ENCODE results near the gene UBA7. TPM values are rescaled to one million over a fixed set of nuclear protein-coding genes. Genes with fewer than 3 reads are reported as not detected.

Gene UBA7
- total and polyA plus RNA-seq, 7 donors = 3.3 to 10.4 (median 4.9) TPM

DNA sequence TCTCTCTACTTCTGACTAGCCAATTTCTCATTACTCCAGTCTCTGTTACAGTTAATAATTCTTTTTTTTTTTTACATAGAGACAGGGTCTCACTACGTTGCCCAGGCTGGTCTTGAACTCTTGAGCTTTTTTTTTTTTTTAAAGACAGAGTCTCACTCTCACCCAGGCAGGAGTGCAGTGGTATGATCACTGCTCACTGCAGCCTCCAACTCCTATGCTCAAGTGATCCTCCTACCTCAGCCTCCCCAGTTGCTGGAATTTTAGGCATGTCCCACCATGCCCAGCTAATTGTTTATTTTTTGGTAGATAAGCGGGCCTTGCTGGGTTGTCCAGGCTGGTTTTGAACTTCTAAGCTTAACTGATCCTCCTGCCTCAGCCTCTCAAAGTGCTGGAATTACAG lies 41.0 kb downstream of the UBA7 start:
- TF ChIP-seq CTCF (IDR thresholded peaks at IDR 0.05) = no peak
- H3K9me3 ChIP-seq = no peaks in the 10 kb centered on the region
- ATAC-seq (no peak), DNase-seq (no peak)
- H3K4me1 ChIP-seq = peaks cover 7% of the 10 kb centered on the region
- WGBS, 3 donors = 95 to 100% (median 97%) methylated on average over 2 of the region's 2 CpGs
- no peaks in the 10 kb centered on the region for H3K27me3 ChIP-seq (ENCODE audit: insufficient read depth in 3 of 3, low read length in 2 of 3)
- intact Hi-C loops (cut with DNase I) = no loop called here
- H3K36me3 ChIP-seq (ENCODE audit: insufficient read depth in 1 of 2, low read depth in 1 of 2) = peaks cover 0 to 24% of the 10 kb centered on the region in 2 donors
- H3K4me3 ChIP-seq = no peak overlapping the region
- H3K27ac ChIP-seq = no peak overlapping the region

DNA sequence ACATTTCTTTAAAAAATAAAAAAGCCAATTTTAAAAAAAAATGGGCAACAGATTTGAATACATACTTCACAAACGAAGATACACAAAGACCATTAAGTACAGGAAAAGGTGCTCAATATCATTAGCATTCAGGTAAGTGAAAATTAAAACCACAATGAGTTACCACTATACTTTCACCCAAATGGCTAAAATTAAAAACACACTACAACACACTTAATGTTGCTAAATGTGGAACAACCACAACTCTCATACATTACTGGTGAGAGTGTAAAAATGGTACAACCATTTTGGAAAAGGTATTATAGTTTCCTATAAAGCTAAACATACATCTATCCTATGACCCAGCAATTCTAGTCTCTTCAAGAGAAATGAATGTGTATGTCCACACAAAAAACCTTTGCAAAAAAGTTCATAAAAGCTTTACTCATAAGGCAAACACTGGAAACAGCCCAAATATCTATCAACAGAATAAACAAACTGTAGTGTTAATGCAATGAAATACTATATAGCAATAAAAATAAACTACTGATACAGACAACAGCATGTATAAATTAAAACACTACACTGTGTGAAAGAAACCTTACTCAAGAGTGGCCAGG lies 42.3 kb downstream of the UBA7 start:
- DNase-seq (no peak), ATAC-seq (no peak)
- intact Hi-C loops (cut with DNase I) = no loop called here
- Histone ChIP-seq H3K9me3 (no peaks in the 10 kb centered on the region), H3K4me3 (no peak overlapping the region), H3K27ac (no peak overlapping the region), H3K4me1 (peaks cover 7% of the 10 kb centered on the region), H3K27me3 (ENCODE audit: insufficient read depth in 3 of 3, low read length in 2 of 3) (no peaks in the 10 kb centered on the region), H3K36me3 (ENCODE audit: insufficient read depth in 1 of 2, low read depth in 1 of 2) (peaks cover 0 to 12% of the 10 kb centered on the region in 2 donors)
- WGBS, 3 donors = 79 to 94% (median 83%) methylated on average over 1 of the region's 1 CpG
- TF ChIP-seq CTCF (IDR thresholded peaks at IDR 0.05) = no peak

GRCh38 chr3:49769926-49770325 lies 43.8 kb downstream of the UBA7 start:
- peaks cover 0 to 12% of the 10 kb centered on the region in 2 donors for H3K36me3 ChIP-seq (ENCODE audit: insufficient read depth in 1 of 2, low read depth in 1 of 2)
- TF ChIP-seq CTCF (IDR thresholded peaks at IDR 0.05) = no peak
- intact Hi-C loops (cut with DNase I) = no loop called here
- H3K4me1 ChIP-seq = peaks cover 7% of the 10 kb centered on the region
- H3K9me3 ChIP-seq = no peaks in the 10 kb centered on the region
- H3K4me3 ChIP-seq = no peak overlapping the region
- ATAC-seq = no peak
- no peak overlapping the region for H3K27ac ChIP-seq
- DNase-seq = no peak
- H3K27me3 ChIP-seq (ENCODE audit: insufficient read depth in 3 of 3, low read length in 2 of 3) = no peaks in the 10 kb centered on the region

DNA sequence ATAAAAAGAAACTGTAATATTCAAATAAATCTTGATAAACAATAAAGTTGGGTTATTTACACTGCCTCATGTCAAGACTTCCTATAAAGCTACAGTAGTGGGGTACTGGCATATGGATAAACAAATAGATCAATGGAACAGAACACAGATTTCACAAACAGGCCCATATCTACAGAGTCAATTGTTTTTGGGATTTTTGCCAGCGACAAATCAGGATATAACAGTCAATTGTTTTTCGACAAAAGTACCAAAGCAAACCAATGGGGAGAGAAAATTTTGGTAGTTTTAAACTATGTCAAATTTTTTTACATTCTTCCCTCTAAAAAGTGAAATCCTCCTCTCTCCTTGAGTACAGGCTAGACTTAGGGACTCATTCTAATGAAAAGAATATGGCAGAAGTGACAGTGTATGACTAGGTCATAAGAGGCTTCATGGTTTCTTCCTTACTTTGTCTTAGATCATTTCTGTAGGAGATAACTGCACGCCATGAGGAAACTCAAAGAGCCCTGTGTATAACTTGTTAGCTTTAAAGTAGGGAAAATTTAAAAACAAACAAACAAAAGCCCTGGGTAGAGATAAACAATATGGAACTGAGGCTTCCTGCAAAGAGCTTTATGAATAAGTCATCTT lies 44.4 kb downstream of the UBA7 start:
- H3K4me1 ChIP-seq = peaks cover 4% of the 10 kb centered on the region
- WGBS, 3 donors = 92 to 95% (median 93%) methylated on average over 3 of the region's 3 CpGs
- peaks cover 0 to 12% of the 10 kb centered on the region in 2 donors for H3K36me3 ChIP-seq (ENCODE audit: insufficient read depth in 1 of 2, low read depth in 1 of 2)
- no peak overlapping the region for H3K27ac ChIP-seq
- ATAC-seq (no peak), DNase-seq (no peak)
- TF ChIP-seq CTCF (IDR thresholded peaks at IDR 0.05) = no peak
- no peak overlapping the region for H3K4me3 ChIP-seq
- H3K9me3 ChIP-seq = no peaks in the 10 kb centered on the region
- intact Hi-C loops (cut with DNase I) = no loop called here
- H3K27me3 ChIP-seq (ENCODE audit: insufficient read depth in 3 of 3, low read length in 2 of 3) = no peaks in the 10 kb centered on the region

GRCh38 chr3:49763981-49764380 lies 49.8 kb downstream of the UBA7 start:
- ATAC-seq = no peak
- no peak for TF ChIP-seq CTCF (IDR thresholded peaks at IDR 0.05)
- H3K36me3 ChIP-seq (ENCODE audit: insufficient read depth in 1 of 2, low read depth in 1 of 2) = peaks cover 0 to 2% of the 10 kb centered on the region in 2 donors
- no peak overlapping the region for H3K27ac ChIP-seq
- 96 to 99% (median 98%) methylated on average over 4 of the region's 4 CpGs for WGBS, 3 donors
- intact Hi-C loops (cut with DNase I) = no loop called here
- H3K4me1 ChIP-seq = peaks cover 2% of the 10 kb centered on the region
- DNase-seq = no peak
- no peak overlapping the region for H3K4me3 ChIP-seq
- H3K27me3 ChIP-seq (ENCODE audit: insufficient read depth in 3 of 3, low read length in 2 of 3) = no peaks in the 10 kb centered on the region
- no peaks in the 10 kb centered on the region for H3K9me3 ChIP-seq

All from psoas muscle (tissue), 8 donors.